Muscle layer of colon (tissue), 2 donors: Measurements from ENCODE around the gene LNPK.
"Not testable (repeated sequence)": the region's sequence is repeated elsewhere in the genome, so short reads cannot be mapped to it uniquely, and the experiment has no call there.

Experiments used
- H3K27ac ChIP-seq: one replicate; pipeline ENCODE4 v1.7.0; 2013; ENCODE audit warnings: low read depth, mild to moderate bottlenecking, low read length, moderate library complexity
- H3K27me3 ChIP-seq, 2 donors: one replicate each; pipeline ENCODE4 v1.7.0; 2013; ENCODE audit warnings: low read length in 2 of 2, mild to moderate bottlenecking in 2 of 2; ENCODE audit not compliant: insufficient read depth in 2 of 2, control insufficient read depth in 1 of 2
- H3K36me3 ChIP-seq: one replicate; pipeline ENCODE4 v1.7.0; 2013; ENCODE audit warnings: mild to moderate bottlenecking, low read length; ENCODE audit not compliant: insufficient read depth
- H3K4me1 ChIP-seq: one replicate; pipeline ENCODE4 v1.7.0; 2013; ENCODE audit warnings: mild to moderate bottlenecking, low read length; ENCODE audit not compliant: insufficient read depth
- H3K4me3 ChIP-seq, 2 donors: one replicate each; pipeline ENCODE4 v1.7.0; 2013; ENCODE audit warnings: low read length in 2 of 2, low read depth in 1 of 2, mild to moderate bottlenecking in 1 of 2, moderate library complexity in 1 of 2
- H3K9ac ChIP-seq: one replicate; pipeline ENCODE4 v1.7.0; 2013; ENCODE audit warnings: low read length
- H3K9me3 ChIP-seq: one replicate; pipeline ENCODE4 v1.7.0; 2013; ENCODE audit warnings: mild to moderate bottlenecking, low read length
- donor health status: abdominal sarcoma.
- donor health status: Adenocarcinoma of cecum.

Gene LNPK

DNA sequence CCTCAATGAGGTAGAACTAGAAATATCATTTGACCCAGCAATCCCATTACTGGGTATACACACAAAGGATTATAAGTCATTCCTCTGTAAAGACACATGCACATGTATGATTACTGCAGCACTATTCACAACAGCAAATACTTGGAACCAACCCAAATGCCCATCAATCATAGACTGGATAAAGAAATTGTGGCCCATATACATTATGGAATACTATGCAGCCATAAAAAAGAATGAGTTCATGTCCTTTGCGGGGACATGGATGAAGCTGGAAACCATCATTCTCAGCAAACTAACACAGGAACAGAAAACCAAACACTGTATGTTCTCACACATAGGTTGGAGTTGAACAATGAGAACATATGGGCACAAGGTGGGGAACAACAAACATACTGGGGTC is 106.1 kb downstream of the LNPK start:
- not testable (repeated sequence) for H3K9me3 ChIP-seq, H3K27ac ChIP-seq, H3K27me3 ChIP-seq, H3K9ac ChIP-seq, H3K36me3 ChIP-seq, H3K4me1 ChIP-seq, H3K4me3 ChIP-seq

DNA sequence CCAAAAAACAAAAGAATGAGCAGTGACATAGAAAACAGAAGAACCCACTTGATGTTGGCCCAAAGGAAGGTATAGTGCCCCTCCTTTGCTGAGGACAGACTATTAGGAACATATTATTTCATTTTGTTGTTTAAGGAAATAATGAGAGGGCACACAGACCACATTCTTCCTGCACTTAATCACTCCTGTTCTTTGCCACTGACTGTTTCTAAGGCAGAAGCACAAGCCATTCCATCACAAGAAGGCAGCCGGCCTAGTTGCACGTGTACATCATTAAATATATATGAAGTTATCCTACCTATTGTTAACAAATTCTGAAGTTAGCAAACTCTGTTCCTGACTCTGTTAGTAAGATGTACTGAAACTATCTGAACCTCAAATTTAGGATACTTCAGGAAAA is 110.0 kb downstream of the LNPK start:
- Histone ChIP-seq H3K36me3 (no peaks in the 10 kb centered on the region), H3K9ac (no peak overlapping the region), H3K27me3 (no peaks in the 10 kb centered on the region), H3K27ac (no peak overlapping the region), H3K4me3 (no peak overlapping the region), H3K4me1 (no peaks in the 10 kb centered on the region), H3K9me3 (no peaks in the 10 kb centered on the region)

DNA sequence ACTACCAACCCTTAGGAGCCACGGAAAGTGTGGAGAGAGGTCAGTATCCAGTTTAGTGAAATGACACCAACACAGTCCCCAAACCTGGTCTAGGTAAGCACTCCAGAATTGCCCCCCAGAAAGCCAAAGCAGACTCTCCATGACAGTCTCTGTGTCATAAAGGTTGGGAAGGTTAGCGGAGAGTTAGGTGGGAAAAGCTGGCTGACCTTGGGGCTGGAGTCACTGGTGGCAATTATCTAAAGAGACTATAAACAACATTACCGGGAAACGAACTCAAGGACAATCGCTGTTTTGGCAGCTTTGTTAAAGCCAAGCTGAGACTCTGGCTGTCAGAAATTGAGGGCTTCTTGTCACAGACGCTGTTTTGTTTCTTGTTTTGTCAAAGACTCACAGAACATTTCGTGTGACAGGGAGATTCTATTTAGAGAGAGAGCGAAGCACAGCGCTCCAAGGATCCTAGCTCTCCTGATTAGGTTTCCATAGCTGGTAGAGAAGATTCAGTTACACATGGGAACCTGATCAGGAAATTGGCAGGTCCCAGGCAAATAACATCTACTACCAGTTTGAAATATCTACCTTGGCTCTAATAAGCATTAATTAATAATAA is 111.3 kb downstream of the LNPK start:
- H3K9ac ChIP-seq, result no peak overlapping the region
- H3K9me3 ChIP-seq, result no peaks in the 10 kb centered on the region
- H3K36me3 ChIP-seq, result no peaks in the 10 kb centered on the region
- no peak overlapping the region for H3K4me3 ChIP-seq
- H3K27ac ChIP-seq, result no peak overlapping the region
- no peaks in the 10 kb centered on the region for H3K4me1 ChIP-seq
- no peaks in the 10 kb centered on the region for H3K27me3 ChIP-seq

DNA sequence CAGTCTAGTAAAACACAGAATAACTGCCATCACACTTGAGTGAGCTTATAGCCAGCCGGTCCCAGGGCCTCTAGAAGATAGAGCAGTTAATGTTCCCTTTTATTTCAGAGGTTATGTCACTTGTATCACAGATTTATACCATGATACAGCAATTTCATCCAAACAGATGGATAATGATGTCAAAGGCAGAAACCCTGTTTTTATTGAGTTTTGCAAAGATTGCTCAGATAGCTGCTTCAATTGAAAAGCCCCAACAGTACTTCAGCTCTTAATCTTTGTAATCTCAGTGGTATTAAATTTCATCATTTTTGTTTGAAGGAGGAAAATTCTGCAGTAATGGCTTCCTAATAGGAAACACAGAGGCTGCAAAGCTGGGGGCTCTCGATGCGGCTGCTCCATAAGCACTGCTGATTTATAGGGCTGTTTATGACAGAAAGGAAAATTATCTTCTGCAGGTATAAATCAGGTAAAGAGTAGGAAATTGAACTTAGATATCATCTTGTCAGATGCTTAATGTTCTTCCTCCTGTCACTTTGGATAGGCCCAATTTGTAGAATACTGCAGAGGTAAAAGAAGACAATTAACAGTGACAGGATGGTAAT is 112.3 kb downstream of the LNPK start:
- Histone ChIP-seq H3K36me3 (no peaks in the 10 kb centered on the region), H3K27me3 (no peaks in the 10 kb centered on the region), H3K4me3 (no peak overlapping the region), H3K9ac (no peak overlapping the region), H3K27ac (no peak overlapping the region), H3K4me1 (no peaks in the 10 kb centered on the region), H3K9me3 (no peaks in the 10 kb centered on the region)

DNA sequence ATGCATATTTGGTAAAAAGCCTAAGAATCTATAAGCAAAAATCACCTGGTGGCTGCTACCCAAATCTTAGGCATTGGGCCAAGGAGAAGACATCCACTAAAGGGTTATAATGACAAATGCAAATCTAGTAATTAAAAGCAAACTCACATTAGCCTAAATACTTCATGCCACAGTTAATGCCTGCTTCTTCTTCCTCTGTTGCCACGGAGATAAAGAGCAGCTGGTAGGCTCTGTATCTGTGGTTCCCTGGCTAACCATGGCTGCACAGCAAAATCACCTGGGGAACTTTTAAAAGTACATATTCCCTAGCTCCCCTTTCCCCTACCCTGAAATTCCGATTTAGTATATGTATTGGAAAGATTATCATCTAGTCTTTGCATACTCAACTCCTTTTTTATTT is 114.3 kb downstream of the LNPK start:
- Histone ChIP-seq H3K4me1 (no peaks in the 10 kb centered on the region), H3K4me3 (no peak overlapping the region), H3K36me3 (no peaks in the 10 kb centered on the region), H3K9ac (no peak overlapping the region), H3K27ac (no peak overlapping the region), H3K27me3 (no peaks in the 10 kb centered on the region), H3K9me3 (no peaks in the 10 kb centered on the region)

DNA sequence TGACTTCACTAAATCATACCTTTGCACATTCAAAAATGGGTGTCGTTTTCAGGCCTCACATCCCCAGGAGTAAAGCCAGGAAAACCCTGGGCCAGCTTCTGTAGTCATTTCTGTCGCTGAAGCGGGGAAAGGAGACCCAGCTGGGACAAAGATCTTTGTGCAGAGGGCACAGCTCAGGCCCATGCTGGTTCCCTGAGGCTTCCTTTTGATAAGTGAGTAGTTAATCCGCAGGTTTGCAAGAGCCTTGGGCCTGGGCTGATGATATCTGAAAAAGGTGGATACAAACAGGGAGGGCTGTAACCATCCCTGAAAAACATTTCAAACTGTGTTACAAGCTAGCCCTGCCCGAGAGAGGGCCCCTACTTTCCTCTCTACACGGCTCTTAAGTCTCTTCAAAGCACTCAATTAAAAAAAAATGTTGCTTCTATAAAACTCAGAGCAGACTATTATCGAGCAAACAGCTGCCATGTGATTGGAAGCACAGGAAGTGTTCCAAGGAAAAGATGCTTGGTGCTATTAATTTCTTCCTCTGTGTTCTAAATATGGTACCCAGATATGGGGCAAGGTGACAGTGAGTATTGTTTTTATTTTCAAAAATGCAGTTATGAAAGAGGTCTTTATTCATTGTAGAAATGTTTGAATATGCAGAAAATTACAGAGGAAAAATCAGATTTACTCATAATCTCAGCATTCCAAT is 117.2 kb downstream of the LNPK start:
- H3K36me3 ChIP-seq, result no peaks in the 10 kb centered on the region
- H3K9me3 ChIP-seq, result no peaks in the 10 kb centered on the region
- no peaks in the 10 kb centered on the region for H3K27me3 ChIP-seq
- H3K9ac ChIP-seq, result no peak overlapping the region
- H3K4me1 ChIP-seq, result no peaks in the 10 kb centered on the region
- H3K27ac ChIP-seq, result no peak overlapping the region
- no peak overlapping the region for H3K4me3 ChIP-seq

DNA sequence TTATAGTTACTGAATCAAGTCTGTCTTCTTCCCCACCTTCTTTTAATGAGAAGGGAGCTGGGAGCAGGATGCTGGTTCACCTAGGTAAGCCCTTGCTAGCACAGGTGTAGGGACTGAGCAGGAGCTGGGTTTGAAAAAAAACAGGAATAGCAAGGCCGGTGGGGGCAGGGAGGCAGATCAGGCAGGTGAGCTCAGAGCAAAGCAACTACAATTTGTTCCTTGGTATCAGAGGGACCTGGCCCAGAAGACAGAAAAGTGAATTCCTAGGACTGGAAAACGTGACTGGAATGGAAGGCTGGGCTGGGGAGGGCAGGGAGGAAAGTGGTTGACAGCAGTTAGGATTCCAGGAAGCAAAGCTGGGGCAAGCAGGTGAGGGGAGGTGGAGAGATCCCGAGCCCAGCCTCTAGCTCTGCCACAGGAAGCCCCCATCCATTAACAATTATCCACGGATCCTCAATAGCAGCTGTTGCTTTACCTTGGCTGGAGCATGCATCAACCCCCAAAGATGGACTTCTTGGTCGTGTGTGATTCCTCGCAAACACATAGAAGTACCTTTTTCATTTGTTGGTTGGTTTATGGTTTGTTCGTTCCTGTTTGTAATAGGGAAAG is 118.4 kb downstream of the LNPK start:
- Histone ChIP-seq H3K27me3 (no peaks in the 10 kb centered on the region), H3K4me1 (peaks cover 4% of the 10 kb centered on the region), H3K9ac (no peak overlapping the region), H3K4me3 (no peak overlapping the region), H3K27ac (no peak overlapping the region), H3K9me3 (no peaks in the 10 kb centered on the region), H3K36me3 (no peaks in the 10 kb centered on the region)

DNA sequence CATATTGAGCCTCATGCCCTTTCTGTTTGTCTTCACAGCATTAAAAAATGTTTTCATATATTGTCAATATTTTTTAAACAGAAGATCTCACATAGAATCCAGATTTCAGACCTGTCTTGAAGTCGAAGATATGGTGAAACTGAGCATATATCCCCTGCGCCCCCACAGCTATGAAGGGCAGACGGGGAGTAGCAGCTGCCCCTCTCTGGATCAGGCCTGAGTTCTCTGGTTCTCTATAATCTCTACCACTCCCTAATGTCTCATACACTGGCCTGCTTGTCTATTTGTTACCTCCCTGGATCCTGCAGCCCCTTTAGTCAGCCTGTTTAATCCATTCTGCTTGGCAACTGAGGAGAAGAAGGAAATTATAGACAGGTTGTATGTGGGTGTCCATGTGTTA is 122.4 kb downstream of the LNPK start:
- no peak overlapping the region for H3K9ac ChIP-seq
- no peaks in the 10 kb centered on the region for H3K36me3 ChIP-seq
- no peaks in the 10 kb centered on the region for H3K27me3 ChIP-seq
- no peaks in the 10 kb centered on the region for H3K9me3 ChIP-seq
- H3K4me3 ChIP-seq, result no peak overlapping the region
- H3K4me1 ChIP-seq, result peaks cover 4% of the 10 kb centered on the region
- no peak overlapping the region for H3K27ac ChIP-seq

DNA sequence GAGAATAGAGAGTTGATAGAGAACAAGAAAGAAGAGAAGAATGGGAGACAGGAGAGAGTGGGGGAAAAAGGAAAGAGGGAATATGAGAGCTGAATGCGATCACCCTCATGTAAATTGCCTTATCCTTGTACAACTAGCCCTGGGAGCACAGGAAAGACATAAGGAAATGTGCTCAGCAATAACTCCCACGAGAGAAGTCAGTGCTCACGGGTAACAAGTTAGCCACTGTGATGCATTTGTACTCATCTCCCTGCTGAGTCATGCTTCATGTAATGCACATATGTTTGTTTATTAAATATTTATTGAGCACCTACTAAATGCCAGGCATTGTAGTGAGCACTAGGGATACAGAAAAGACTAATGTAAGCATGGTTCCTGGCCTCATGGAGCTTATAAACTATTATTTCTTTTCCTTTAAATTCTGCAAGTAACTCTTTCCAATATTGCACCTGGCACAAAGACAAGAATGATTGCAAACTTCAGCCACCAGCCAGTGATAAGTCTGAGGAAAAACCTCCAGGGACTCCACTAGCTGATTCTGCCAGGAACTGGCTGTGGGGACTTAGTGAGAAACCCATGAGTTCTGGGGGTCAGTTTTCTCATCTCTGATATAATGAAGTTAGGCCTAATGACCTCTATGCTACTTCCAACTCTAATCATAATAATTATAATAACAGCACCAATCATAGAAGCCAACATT is 124.1 kb downstream of the LNPK start:
- Histone ChIP-seq H3K36me3 (no peaks in the 10 kb centered on the region), H3K9me3 (no peaks in the 10 kb centered on the region), H3K9ac (no peak overlapping the region), H3K27ac (no peak overlapping the region), H3K27me3 (no peaks in the 10 kb centered on the region), H3K4me3 (no peak overlapping the region), H3K4me1 (peaks cover 4% of the 10 kb centered on the region)

DNA sequence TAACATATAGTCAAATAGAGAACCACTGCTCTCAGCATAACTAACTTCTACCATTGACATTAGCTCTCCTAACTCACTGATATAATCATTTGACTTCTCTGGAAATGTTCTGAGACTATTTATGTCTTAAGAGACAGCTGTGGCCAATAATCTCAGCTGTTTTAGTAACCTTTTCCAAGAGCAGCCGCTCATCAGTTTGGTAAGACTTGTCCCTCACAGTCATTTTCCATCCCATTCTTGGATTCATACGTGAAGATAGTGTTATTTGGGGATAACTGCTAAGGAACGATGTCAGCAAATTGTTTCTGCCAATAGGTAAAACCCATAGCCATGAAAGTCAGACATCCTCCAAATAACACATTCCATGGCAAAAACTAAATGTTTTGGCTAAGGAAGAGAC is 127.8 kb downstream of the LNPK start:
- no peaks in the 10 kb centered on the region for H3K9me3 ChIP-seq
- peaks cover 4% of the 10 kb centered on the region for H3K4me1 ChIP-seq
- no peak overlapping the region for H3K27ac ChIP-seq
- H3K4me3 ChIP-seq, result no peak overlapping the region
- no peaks in the 10 kb centered on the region for H3K36me3 ChIP-seq
- H3K9ac ChIP-seq, result no peak overlapping the region
- H3K27me3 ChIP-seq, result no peaks in the 10 kb centered on the region
